ENCODE measurements around the gene SLC9A1.

DNA sequence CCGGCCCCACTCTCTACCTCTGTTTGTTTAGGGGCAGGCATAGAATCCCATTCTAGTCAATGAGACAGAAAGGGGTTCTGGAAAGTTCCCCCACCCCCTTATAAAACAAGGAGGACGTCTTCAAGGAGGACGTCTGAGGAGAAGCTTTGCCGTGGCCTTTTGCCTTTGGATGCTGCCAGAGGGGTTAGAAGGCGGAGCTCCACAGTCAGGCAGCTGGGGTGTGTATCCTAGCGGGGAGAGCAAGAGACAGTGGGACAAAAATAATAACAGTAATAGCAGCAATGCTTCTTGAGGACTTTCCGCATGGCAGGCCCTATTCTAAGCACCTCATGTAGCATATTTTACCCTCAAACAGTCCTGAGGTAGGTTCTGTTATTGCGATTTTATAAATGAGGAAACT lies 94.0 kb downstream of the SLC9A1 start:
- TF ChIP-seq EZH2 (IDR thresholded peaks at IDR 0.05; ENCODE audit: insufficient read depth, poor library complexity, severe bottlenecking) (no peak), EZH2phosphoT487 (IDR thresholded peaks at IDR 0.05; ENCODE audit: insufficient read depth, low read depth) (no peak)

Data from GM23248 (cell line).